ENCODE measurements around the gene XYLT1.

XYLT1 gene

GRCh38 chr16:17211797-17212196, 259.0 kb downstream of the XYLT1 start:
- DNase-seq (ENCODE audit: low read depth in 1 of 2, low spot score in 1 of 2): peak in 1 of 2 donors; percentile 15

GRCh38 chr16:17206712-17207111, 264.0 kb downstream of the XYLT1 start:
- DNase-seq (ENCODE audit: low read depth in 1 of 2, low spot score in 1 of 2): no peak

- no peak for DNase-seq (ENCODE audit: low read depth in 1 of 2, low spot score in 1 of 2)
Observed at GRCh38 chr16:17205279-17206211, 265.2 kb downstream of the XYLT1 start.

- DNase-seq (ENCODE audit: low read depth in 1 of 2, low spot score in 1 of 2): no peak
Observed at GRCh38 chr16:17204644-17205043, 266.1 kb downstream of the XYLT1 start.

GRCh38 chr16:17204206-17204605, 266.6 kb downstream of the XYLT1 start:
- no peak for DNase-seq (ENCODE audit: low read depth in 1 of 2, low spot score in 1 of 2)

- no peak for DNase-seq (ENCODE audit: low read depth in 1 of 2, low spot score in 1 of 2)
Observed at GRCh38 chr16:17203424-17203823, 267.3 kb downstream of the XYLT1 start.

- no peak for DNase-seq (ENCODE audit: low read depth in 1 of 2, low spot score in 1 of 2)
Observed at GRCh38 chr16:17199135-17199534, 271.6 kb downstream of the XYLT1 start.

- no peak for DNase-seq (ENCODE audit: low read depth in 1 of 2, low spot score in 1 of 2)
Observed at GRCh38 chr16:17196526-17196925, 274.2 kb downstream of the XYLT1 start.

GRCh38 chr16:17194190-17194780, 276.5 kb downstream of the XYLT1 start:
- DNase-seq (ENCODE audit: low read depth in 1 of 2, low spot score in 1 of 2): peak; percentile 26 to 37

- no peak for DNase-seq (ENCODE audit: low read depth in 1 of 2, low spot score in 1 of 2)
Observed at GRCh38 chr16:17193566-17194100, 277.1 kb downstream of the XYLT1 start.

- DNase-seq (ENCODE audit: low read depth in 1 of 2, low spot score in 1 of 2): no peak
Observed at GRCh38 chr16:17184026-17184425, 286.7 kb downstream of the XYLT1 start.

- no peak for DNase-seq (ENCODE audit: low read depth in 1 of 2, low spot score in 1 of 2)
Observed at GRCh38 chr16:17177959-17178905, 292.5 kb downstream of the XYLT1 start.

- no peak for DNase-seq (ENCODE audit: low read depth in 1 of 2, low spot score in 1 of 2)
Observed at GRCh38 chr16:17177242-17177958, 293.4 kb downstream of the XYLT1 start.

- DNase-seq (ENCODE audit: low read depth in 1 of 2, low spot score in 1 of 2): no peak
Observed at GRCh38 chr16:17176199-17176598, 294.6 kb downstream of the XYLT1 start.

GRCh38 chr16:17173281-17173680, 297.5 kb downstream of the XYLT1 start:
- no peak for DNase-seq (ENCODE audit: low read depth in 1 of 2, low spot score in 1 of 2)

- DNase-seq (ENCODE audit: low read depth in 1 of 2, low spot score in 1 of 2): no peak
Observed at GRCh38 chr16:17171250-17172143, 299.3 kb downstream of the XYLT1 start.

GRCh38 chr16:17170435-17170834, 300.3 kb downstream of the XYLT1 start:
- no peak for DNase-seq (ENCODE audit: low read depth in 1 of 2, low spot score in 1 of 2)

- DNase-seq (ENCODE audit: low read depth in 1 of 2, low spot score in 1 of 2): no peak
Observed at GRCh38 chr16:17168181-17168580, 302.6 kb downstream of the XYLT1 start.

- no peak for DNase-seq (ENCODE audit: low read depth in 1 of 2, low spot score in 1 of 2)
Observed at GRCh38 chr16:17166095-17166494, 304.7 kb downstream of the XYLT1 start.
